ENCODE data around the gene SLC24A4.

SLC24A4 gene

GRCh38 chr14:92369097-92369496, 46.1 kb downstream of the SLC24A4 start:
- no peak overlapping the region for H2AFZ ChIP-seq (ENCODE audit: low read length)
- no peaks in the 10 kb centered on the region for H3F3A ChIP-seq (ENCODE audit: low read depth)
- no peak overlapping the region for H3K9ac ChIP-seq (ENCODE audit: low read depth, low read length, poor library complexity, severe bottlenecking)
- no peaks in the 10 kb centered on the region for H4K20me1 ChIP-seq (ENCODE audit: insufficient read depth, low read length, poor library complexity, severe bottlenecking)
- no peaks in the 10 kb centered on the region for H3K9me3 ChIP-seq (ENCODE audit: insufficient read depth, low read depth, low read length)
- no peaks in the 10 kb centered on the region for H3K9me2 ChIP-seq (replicated peaks; ENCODE audit: low read depth, low read length)
- H3K4me2 ChIP-seq (ENCODE audit: low read depth, low read length, poor library complexity, severe bottlenecking): no peak overlapping the region
- H3K79me2 ChIP-seq (ENCODE audit: insufficient read depth, low read length): no peaks in the 10 kb centered on the region
- H3K4me1 ChIP-seq (ENCODE audit: insufficient read depth, low read length, poor library complexity, severe bottlenecking): no peaks in the 10 kb centered on the region
- H3K27me3 ChIP-seq (ENCODE audit: insufficient read depth, low read length, poor library complexity, severe bottlenecking): no peaks in the 10 kb centered on the region
- no peak overlapping the region for H3K4me3 ChIP-seq (ENCODE audit: low read length, poor library complexity, severe bottlenecking)
- no peaks in the 10 kb centered on the region for H3K36me3 ChIP-seq (ENCODE audit: insufficient read depth, low read length)
- TF ChIP-seq CTCF (conservative IDR thresholded peaks at IDR 0.05; ENCODE audit: low read length): no peak
- no peak for TF ChIP-seq EZH2phosphoT487 (IDR thresholded peaks at IDR 0.05; ENCODE audit: borderline replicate concordance)

DNA sequence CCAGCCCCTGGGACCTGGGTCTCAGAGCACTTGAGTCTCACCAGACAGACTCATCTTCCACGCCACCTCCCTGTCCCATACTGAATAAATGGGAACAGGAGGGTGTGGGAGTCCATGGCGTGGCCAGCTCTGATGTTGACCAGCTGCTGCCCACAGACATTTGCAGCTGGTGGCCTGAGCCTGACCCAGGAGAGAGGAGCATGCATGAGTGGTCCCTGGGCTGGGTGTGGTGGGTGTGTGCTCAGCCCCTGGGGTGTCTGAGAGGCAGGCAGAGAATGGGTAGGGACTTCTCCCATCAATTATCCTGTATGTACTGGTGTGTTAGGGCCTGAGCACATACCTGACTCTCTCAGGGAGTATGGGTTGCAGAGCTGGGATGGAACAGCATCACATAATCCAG, 49.3 kb downstream of the SLC24A4 start:
- Histone ChIP-seq H3K79me2 (ENCODE audit: insufficient read depth, low read length) (no peaks in the 10 kb centered on the region), H3K4me3 (ENCODE audit: low read length, poor library complexity, severe bottlenecking) (no peak overlapping the region), H3K9me3 (ENCODE audit: insufficient read depth, low read depth, low read length) (no peaks in the 10 kb centered on the region), H3K36me3 (ENCODE audit: insufficient read depth, low read length) (no peaks in the 10 kb centered on the region), H3K27me3 (ENCODE audit: insufficient read depth, low read length, poor library complexity, severe bottlenecking) (no peaks in the 10 kb centered on the region), H3K4me1 (ENCODE audit: insufficient read depth, low read length, poor library complexity, severe bottlenecking) (no peaks in the 10 kb centered on the region), H2AFZ (ENCODE audit: low read length) (no peak overlapping the region), H3K9ac (ENCODE audit: low read depth, low read length, poor library complexity, severe bottlenecking) (no peak overlapping the region), H3F3A (ENCODE audit: low read depth) (no peaks in the 10 kb centered on the region), H3K4me2 (ENCODE audit: low read depth, low read length, poor library complexity, severe bottlenecking) (no peak overlapping the region), H3K9me2 (replicated peaks; ENCODE audit: low read depth, low read length) (no peaks in the 10 kb centered on the region), H4K20me1 (ENCODE audit: insufficient read depth, low read length, poor library complexity, severe bottlenecking) (no peaks in the 10 kb centered on the region)
- TF ChIP-seq CTCF (conservative IDR thresholded peaks at IDR 0.05; ENCODE audit: low read length): no peak
- TF ChIP-seq EZH2phosphoT487 (IDR thresholded peaks at IDR 0.05; ENCODE audit: borderline replicate concordance): no peak

GRCh38 chr14:92373336-92373735, 50.4 kb downstream of the SLC24A4 start:
- Histone ChIP-seq H3K9me3 (ENCODE audit: insufficient read depth, low read depth, low read length) (no peaks in the 10 kb centered on the region), H3K79me2 (ENCODE audit: insufficient read depth, low read length) (no peaks in the 10 kb centered on the region), H3K27me3 (ENCODE audit: insufficient read depth, low read length, poor library complexity, severe bottlenecking) (no peaks in the 10 kb centered on the region), H2AFZ (ENCODE audit: low read length) (no peak overlapping the region), H3K4me1 (ENCODE audit: insufficient read depth, low read length, poor library complexity, severe bottlenecking) (no peaks in the 10 kb centered on the region), H3K4me2 (ENCODE audit: low read depth, low read length, poor library complexity, severe bottlenecking) (no peak overlapping the region), H3K4me3 (ENCODE audit: low read length, poor library complexity, severe bottlenecking) (no peak overlapping the region), H3K9ac (ENCODE audit: low read depth, low read length, poor library complexity, severe bottlenecking) (no peak overlapping the region), H3K9me2 (replicated peaks; ENCODE audit: low read depth, low read length) (no peaks in the 10 kb centered on the region), H3F3A (ENCODE audit: low read depth) (no peaks in the 10 kb centered on the region), H4K20me1 (ENCODE audit: insufficient read depth, low read length, poor library complexity, severe bottlenecking) (no peaks in the 10 kb centered on the region), H3K36me3 (ENCODE audit: insufficient read depth, low read length) (no peaks in the 10 kb centered on the region)
- no peak for TF ChIP-seq CTCF (conservative IDR thresholded peaks at IDR 0.05; ENCODE audit: low read length)
- no peak for TF ChIP-seq EZH2phosphoT487 (IDR thresholded peaks at IDR 0.05; ENCODE audit: borderline replicate concordance)
